ENCODE measurements around the gene AGBL4.

Gene AGBL4

DNA sequence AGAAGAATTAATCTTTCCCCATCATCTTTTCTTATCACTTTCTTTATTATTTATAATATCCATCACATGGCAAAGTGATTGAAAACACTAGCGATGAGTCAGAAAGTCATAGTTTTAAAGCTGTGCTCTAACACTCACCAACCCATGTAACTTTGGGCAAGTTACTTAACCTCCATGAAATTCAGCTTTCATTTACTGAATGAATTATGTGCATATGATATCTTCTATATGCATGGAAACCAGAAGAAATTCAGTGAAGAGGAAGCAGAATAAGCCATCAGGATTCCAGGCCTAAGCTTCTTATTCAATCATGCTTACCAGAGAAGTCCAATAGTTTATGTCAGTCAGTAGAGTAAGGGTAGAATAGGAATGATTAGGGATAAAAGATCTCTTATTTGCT lies 300.1 kb downstream of the AGBL4 start:
- TF ChIP-seq CTCF (IDR thresholded peaks at IDR 0.05; ENCODE audit: low read length, missing control alignments) = no peak
- no peak for DNase-seq (ENCODE audit: low read depth)
- no peak overlapping the region for H3K4me3 ChIP-seq (replicated peaks; ENCODE audit: low read depth, low read length)

DNA sequence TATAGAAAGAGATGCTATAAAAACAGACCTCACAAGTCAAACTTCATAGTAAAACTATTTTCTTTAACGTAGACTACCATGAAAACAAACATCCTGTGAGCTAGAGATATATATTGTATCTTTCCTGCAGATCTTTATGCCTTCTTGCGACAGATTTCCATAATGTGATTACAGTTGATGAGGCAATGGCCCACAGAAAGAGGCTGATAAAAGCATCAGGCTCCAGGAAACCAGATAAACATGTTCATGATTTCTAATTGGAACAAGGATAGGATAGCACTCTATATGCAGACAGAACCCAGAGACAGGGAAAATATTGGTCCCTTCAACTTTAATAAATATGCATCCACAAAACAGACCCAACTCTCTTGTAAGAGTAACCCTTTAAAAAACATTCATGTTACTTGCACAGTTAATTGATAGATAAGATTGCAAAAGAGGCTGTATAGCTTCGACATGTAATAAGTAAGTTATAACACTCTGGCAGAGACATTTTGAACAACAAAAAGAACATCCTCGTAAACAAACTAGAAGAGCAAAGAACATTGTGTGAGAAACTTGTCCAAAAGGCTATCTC lies 329.4 kb downstream of the AGBL4 start:
- no peak overlapping the region for H3K4me3 ChIP-seq (replicated peaks; ENCODE audit: low read depth, low read length)
- no peak for TF ChIP-seq CTCF (IDR thresholded peaks at IDR 0.05; ENCODE audit: low read length, missing control alignments)
- DNase-seq (ENCODE audit: low read depth) = no peak

DNA sequence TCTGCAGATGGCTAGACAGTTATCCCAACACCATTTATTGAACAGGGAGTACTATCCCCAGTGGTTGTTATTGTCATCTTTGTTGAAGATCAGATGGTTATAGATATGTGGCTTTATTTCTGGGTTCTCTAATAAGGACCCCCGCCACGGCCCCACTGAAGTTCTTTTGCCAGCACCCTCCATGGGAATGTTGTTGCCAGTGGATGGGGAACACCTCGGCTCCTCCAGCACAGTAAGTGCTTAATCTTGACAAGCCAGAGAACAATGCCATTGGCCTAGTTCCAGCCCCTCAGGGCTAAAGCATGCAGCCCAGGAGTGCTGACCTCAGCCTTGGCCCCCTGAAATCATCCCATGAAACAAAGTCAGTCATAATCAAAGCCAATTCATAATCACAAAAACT lies 337.6 kb downstream of the AGBL4 start:
- no peak for DNase-seq (ENCODE audit: low read depth)
- no peak for TF ChIP-seq CTCF (IDR thresholded peaks at IDR 0.05; ENCODE audit: low read length, missing control alignments)
- H3K4me3 ChIP-seq (replicated peaks; ENCODE audit: low read depth, low read length) = no peak overlapping the region

DNA sequence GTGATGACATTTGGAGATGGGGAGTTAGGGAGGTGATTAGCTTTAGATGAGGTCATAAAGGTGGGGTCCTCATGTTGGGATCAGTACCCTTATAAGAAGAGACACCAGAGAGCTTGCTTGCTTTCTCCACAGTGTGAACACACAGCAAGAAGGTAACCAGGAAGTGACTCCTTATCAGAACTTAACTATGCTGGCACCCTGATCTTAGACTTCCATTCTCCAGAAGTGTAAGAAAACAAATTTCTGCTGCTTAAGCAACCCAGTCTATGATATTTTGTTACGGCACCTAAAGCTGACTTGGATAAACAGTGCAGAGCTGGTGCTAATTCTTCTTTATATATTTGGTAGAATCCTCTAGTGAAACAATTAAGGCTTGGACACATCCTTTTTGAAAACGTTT lies 346.0 kb downstream of the AGBL4 start:
- TF ChIP-seq CTCF (IDR thresholded peaks at IDR 0.05; ENCODE audit: low read length, missing control alignments) = no peak
- DNase-seq (ENCODE audit: low read depth) = no peak
- no peak overlapping the region for H3K4me3 ChIP-seq (replicated peaks; ENCODE audit: low read depth, low read length)

GRCh38 chr1:49651136-49651535 lies 372.6 kb downstream of the AGBL4 start:
- no peak overlapping the region for H3K4me3 ChIP-seq (replicated peaks; ENCODE audit: low read depth, low read length)
- TF ChIP-seq CTCF (IDR thresholded peaks at IDR 0.05; ENCODE audit: low read length, missing control alignments) = no peak
- no peak for DNase-seq (ENCODE audit: low read depth)

GRCh38 chr1:49630156-49630555 lies 393.6 kb downstream of the AGBL4 start:
- no peak for TF ChIP-seq CTCF (IDR thresholded peaks at IDR 0.05; ENCODE audit: low read length, missing control alignments)
- H3K4me3 ChIP-seq (replicated peaks; ENCODE audit: low read depth, low read length) = no peak overlapping the region
- no peak for DNase-seq (ENCODE audit: low read depth)

- DNase-seq (ENCODE audit: low read depth) = no peak
- H3K4me3 ChIP-seq (replicated peaks; ENCODE audit: low read depth, low read length) = no peak overlapping the region
- TF ChIP-seq CTCF (IDR thresholded peaks at IDR 0.05; ENCODE audit: low read length, missing control alignments) = no peak
Measured at GRCh38 chr1:49627781-49628180, 396.0 kb downstream of the AGBL4 start.
